ENCODE data around the gene ERC2. TPM values are rescaled to one million over a fixed set of nuclear protein-coding genes. Genes with fewer than 3 reads are reported as not detected.

Gene ERC2
- total RNA-seq, 1 donor from 2014 or later, result 6.2 TPM

DNA sequence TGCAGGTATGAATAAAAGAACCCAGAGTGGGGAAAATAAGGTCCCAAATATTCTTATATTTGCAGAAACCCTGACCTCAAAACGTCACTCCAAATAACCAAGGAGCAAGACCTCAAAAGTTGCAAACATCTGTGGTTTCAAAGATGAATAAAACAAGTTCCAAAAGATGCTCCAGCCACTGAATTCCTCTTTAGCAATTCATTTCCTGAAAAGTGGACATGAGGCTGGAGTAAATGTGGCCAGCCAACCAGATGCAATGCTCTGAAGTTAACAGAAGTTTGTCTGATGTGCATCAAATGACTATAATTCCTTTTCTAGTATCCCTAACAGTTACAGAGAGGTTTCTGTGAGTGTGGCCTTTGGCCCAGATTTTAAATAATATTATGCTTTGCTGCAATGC is 910.0 kb downstream of the ERC2 start:
- no peak for DNase-seq (ENCODE audit: low read depth)

- no peak for DNase-seq (ENCODE audit: low read depth)
Measured at GRCh38 chr3:55557549-55557948, 910.7 kb downstream of the ERC2 start.

DNA sequence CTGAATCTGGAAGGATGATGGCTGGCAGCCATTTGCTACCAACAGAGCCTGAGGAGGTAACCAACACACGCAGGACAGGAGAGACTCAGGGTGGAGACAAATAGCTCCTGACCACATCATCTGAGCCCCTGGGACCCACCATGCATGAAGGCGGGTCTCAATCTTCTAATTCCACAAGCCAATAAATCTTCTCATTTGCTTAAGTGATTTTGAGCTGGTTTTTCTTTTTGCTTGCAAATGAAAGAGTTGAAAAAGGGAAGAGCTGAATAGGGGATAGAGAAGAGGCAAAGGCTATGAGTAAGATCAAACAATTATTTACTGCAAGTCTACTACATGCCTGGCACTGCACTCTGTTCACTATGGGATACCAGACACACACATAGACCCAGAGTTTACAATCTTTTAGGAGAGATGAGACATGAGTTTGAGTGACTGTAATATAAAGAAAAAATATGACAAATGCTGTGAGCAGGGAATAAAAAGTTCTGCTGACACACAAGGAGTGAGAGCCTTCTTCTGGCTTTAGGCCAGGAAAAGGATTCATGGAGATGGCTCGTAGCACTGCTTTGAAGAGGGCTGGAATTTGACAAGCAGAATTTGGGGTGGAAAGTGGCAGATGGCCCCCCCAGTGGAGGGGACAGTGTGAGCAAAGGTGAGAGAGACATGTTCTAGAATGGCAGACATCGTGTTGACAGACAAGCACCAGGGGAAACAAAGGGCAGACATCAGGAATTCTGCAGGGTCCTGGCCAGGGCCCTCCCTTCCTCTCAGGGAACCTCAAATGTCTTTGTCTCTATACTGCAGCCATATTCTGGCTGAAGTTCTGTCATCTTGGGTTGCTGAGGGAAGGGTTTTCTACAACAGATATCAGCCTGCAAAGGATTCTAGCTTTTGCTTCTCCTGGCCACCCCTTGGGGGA is 911.4 kb downstream of the ERC2 start:
- DNase-seq (ENCODE audit: low read depth), result peak; percentile 4

DNA sequence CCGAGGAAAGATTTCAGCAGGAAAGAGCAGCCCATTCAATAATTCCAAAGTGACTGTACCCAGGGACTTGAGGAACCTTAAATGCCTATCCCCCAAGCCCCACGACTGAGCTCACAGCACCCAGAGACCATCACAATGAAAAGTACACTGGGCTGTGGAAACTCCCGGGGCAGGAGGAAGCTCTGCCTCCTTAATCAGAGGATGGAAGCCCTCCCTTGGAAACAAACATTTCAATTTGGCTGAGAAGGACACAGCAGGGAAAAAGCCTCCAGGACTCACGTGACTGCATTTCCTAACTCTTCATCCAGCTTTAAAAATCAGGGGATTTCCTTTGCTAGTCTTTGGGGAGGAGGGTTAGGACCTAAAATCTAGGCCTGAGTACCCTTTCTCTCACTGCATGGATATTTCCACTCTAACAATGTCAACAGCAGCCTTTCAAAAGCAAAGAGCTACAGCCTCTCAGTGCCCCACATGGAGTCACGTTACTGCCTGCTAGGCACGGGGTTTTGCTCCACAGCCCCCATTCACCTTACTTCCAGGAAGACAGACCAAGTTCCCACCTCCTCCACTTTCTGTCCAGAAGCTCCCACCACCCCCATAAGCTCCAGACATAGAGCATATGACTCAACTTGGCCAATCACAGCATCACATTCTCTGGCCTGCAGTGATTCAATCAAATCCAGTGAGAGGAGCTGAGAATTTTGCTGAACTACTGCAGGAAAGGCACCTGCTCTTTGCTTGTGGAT is 912.2 kb downstream of the ERC2 start:
- peak; percentile 10 for DNase-seq (ENCODE audit: low read depth)

DNA sequence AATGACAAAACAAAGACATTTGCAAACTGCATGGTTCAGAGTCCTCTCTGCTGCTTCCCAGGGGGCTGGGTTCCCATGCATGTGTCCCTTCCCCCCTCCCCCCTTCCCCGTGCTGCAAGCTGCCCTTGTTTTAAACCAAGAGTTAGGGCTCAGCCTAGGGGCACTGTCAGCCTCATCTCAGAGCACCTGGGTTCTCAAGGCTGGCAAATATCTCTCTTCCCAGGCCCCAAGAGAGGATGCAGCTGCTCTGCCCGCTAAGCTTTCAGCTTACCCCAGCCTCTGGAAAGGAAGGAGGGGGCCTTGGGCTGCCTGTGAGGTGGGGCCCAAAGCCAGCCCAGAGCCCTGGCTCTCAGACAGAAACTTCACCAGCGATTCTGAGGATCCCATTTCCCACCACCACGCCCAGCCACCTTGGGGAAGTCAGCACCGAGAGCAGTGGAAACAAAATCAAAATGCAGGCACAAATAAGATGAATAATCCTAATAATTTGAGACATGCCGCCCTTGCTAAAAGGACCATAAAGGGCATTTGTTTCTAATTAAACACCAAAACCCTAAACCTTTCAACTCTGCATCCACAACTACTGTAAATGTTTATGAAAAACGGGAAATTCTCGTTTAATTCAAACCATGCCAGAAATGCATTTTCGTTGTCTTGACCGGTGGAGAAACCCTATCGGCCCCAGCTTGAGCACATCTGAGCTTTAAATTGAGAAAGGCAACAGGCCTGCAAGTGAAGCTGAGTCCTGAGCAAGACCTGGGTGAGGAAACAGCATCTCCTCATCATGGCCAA is 913.4 kb downstream of the ERC2 start:
- DNase-seq (ENCODE audit: low read depth), result no peak

GRCh38 chr3:55551644-55552043 is 916.6 kb downstream of the ERC2 start:
- no peak for DNase-seq (ENCODE audit: low read depth)

DNA sequence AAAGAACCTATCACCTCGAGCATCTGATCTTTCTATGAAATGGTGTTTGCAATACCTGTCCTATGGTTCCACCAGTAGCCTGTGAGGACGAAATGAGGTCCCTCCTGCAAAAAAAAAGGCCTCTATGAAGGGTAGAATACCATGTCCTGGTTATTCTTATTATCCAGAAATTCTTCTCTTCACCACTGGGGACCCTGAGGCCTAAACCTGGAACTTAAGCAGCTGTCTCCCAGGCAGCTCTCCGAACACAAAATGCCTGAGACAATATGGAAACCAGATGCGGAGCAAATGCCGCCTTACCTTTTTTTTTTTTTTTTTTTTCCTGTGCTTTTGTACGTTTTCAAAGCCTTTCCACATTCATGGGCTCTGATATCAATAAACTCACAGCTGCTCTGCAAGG is 919.1 kb downstream of the ERC2 start:
- DNase-seq (ENCODE audit: low read depth), result no peak

DNA sequence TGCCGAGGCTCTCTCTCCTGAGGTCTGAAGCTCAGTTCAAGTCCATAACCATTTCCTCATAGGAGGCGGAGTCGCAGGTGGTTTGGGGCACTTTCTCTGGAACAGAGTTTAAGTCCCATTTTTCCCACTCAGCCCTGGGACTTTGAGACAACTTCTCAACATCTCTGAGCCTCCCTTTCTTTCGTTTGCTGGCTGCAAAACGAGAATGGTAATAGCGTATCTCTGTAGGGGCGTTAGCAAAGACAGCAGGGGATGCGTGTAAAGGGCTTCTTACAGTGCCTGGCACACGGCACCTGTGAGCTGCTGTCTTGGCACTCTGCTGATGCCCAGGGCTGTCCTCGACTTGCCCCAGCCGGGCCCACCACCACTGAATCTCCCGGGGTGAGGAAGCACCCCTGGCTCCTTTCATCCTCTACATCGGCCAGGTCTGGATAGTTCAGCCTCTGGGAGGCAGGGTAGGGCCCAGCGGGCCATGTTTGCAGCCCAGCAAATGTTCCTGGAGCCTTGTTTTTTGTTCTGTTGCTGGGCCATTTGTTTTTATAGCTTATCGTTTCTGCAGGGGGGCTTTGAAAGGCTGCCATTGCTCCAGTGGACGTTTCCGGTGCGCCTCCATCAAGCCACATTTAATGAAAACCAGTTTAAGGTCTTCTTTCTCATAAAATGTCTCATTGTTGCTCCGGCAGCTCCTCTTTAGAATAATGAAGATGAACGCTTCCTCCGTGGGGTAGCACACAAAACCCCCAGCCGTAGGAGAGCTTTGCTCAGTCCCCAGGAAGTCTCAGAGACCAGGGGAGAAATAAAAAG is 921.2 kb downstream of the ERC2 start:
- no peak for DNase-seq (ENCODE audit: low read depth)

- no peak for DNase-seq (ENCODE audit: low read depth)
Measured at GRCh38 chr3:55545995-55546394, 922.3 kb downstream of the ERC2 start.

DNA sequence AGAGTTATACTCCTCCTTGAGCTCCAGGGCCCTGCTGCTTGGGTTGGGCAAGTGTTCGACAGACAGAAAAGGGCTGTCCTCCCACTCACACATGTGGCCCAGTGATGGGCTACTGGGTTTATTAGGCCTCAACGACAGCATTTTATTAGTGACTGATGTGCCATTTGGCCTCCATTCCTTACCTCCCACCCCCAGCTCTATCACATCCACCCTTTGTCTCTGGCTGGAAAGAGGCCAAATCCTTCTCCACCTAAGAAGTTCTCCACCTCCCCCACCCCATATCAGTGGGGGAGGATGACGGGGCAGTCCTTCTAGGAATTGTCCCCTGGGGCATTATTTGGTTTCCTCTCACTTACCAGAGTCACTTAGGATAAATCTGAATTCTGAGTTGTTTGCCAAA is 924.0 kb downstream of the ERC2 start:
- no peak for DNase-seq (ENCODE audit: low read depth)

GRCh38 chr3:55543181-55543614 is 925.1 kb downstream of the ERC2 start:
- no peak for DNase-seq (ENCODE audit: low read depth)

DNA sequence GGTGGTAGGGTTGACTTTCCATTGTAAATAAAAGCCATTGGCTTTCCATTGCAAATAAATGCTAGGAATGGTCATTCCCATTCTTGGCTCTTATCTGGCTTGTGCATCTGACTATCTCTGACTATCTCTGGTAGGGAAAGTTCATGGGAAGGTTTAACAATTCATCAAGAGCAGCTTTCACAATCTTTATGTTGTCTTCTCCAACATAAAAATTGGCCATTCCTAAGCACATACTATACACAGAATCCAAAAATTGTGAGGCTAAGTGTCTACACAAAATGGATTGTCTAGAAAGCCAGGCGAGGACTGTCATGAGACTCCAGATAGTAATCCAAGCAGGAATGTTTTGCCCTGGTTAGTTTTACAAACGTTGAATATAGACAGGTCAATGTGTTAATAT is 926.8 kb downstream of the ERC2 start:
- no peak for DNase-seq (ENCODE audit: low read depth)

DNA sequence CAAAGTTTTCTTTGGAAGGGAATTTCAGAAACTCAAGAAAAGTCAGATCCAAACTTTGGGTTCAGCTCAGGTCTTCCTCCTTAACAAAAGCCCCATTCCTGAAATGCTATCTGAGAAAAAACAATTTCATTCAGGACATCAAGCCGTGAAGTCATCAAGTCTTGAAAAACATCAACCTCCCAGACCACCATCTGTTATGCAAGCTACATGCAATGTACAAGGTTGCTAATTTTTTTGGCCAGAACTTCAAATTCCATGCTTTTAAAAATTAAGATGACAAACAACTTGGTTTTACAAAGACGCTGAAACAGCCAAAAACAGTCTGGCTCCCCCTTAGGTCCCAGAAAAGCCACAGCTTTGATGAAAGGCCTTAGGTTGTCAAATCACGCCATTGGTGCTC is 927.3 kb downstream of the ERC2 start:
- DNase-seq (ENCODE audit: low read depth), result no peak

DNA sequence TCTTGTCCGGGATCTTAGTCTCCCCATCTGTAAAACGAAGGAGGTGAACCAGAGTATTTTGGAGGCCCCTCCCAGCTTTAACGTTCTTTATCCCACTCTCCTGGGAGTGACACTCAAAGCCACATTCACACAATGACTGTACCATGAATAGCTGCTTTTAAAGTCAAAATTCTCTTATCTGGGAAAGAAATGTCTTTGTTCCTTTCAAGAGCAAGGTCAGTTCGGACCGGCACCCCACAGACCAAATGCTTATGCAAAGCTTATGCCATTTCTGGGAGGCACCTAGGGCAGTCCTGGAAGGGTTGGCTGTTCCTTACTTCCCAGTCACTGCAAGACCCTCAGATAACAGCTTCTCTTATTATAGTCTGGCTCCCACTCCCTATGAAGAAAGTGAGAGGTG is 927.7 kb downstream of the ERC2 start:
- DNase-seq (ENCODE audit: low read depth), result no peak

- DNase-seq (ENCODE audit: low read depth), result no peak
Measured at GRCh38 chr3:55538158-55538557, 930.1 kb downstream of the ERC2 start.

DNA sequence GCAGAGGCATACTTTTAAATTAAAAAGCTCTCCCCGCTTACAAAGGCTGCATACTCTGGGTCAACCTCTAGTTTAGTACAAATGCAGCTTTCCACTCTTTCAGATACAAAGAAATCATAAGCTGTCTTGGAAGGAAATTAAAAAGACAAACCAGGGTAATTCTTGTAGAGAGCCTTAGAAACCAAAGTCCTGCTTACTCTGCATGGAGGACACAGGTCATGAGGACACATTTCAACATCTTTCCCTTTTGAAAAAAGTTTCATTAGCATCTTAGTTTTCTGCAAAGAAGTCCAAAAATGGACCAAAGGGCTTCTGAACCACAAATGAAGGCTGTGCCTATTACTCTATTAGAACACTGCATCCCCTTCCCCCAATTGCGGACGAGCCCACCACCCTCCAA is 930.7 kb downstream of the ERC2 start:
- DNase-seq (ENCODE audit: low read depth), result no peak

DNA sequence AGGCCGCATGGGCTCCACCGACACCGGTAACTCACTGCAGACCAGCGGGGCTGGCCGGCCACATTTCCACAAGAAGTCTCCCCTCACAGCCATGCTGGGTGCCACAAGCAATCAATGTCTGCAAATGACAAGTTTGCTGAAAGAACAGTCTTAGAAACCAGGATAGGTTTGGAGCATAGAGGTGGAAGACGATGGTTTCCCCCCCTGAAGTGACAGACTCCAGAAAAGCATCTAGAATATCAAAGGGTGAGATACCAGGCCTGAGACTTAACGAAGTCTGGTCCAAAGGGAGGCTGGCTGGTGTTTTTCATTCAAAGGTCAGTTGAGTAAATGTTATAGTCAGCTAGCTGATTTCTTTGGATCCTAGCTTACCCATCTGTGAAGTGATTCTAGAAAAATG is 931.1 kb downstream of the ERC2 start:
- no peak for DNase-seq (ENCODE audit: low read depth)

DNA sequence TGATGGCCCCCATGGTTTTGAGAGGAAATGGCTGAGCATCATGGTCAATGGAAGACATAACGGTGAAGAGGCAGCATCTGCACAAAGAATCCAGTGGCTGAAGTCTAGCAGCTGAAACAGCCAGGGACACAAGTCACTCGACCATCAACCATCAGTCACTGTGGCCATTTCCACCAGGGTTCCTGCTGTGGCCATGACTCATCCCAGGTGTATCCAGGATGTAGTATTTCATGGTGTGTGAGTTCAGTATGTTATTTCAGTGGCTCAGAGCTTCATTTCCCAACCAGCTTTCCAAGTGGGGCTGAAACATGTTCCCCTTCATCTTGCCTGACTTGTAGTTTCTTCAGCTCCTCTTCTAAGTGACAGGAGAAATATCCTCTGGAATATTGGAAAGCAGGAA is 933.4 kb downstream of the ERC2 start:
- peak; percentile 87 for DNase-seq (ENCODE audit: low read depth)

DNA sequence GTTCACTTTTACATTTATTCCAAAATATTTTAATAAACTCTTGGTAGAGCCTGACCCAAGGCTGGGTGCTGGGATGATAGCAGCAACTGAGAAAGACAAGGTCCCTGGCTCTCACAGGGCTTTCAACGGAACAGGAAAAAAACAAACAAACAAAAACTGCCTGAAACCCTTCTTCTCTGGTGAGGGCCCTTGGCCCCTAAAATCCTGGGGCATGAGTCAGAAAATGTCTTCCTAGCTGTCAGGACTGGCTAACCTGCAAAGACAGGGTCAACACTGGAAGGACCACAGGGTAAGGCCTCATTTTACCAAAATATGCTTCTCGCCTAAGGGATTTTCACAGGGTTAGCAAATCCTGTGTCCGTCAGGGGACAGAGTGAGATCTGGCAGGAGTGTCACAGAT is 935.5 kb downstream of the ERC2 start:
- no peak for DNase-seq (ENCODE audit: low read depth)

GRCh38 chr3:55531321-55531720 is 936.9 kb downstream of the ERC2 start:
- no peak for DNase-seq (ENCODE audit: low read depth)

DNA sequence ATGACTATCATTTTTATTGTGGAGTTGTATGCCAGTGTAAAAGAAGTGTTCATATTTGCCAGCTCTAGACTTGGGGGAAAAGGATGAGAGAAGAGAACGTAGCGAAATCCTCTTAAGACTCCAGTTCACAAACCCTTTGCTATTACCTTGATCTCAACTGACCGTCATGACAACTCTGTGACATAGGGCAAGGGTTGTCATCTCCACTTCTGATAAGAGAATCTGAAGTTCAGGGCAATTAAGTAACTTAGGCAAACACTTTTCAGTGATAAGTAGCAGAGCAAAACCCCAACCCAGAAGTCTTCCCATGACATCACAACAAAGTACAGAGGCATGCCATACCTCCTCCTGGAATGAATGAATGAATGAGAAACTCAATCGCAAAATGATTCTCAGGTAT is 940.9 kb downstream of the ERC2 start:
- DNase-seq (ENCODE audit: low read depth), result no peak
